GM12873 (cell line): ENCODE results near the gene CNNM1.

ENCODE experiments used
- CTCF ChIP-seq: IDR thresholded peaks from 2 replicates; pipeline ENCODE4 v1.5.1; 2012; ENCODE audit warnings: low read depth, mild to moderate bottlenecking, moderate library complexity, low read length, control low read depth; ENCODE audit not compliant: insufficient read depth; ENCODE audit errors: missing control alignments

The CNNM1 gene

GRCh38 chr10:99370993-99371392 lies 41.8 kb downstream of the CNNM1 start:
- peak; percentile 49 for TF ChIP-seq CTCF

- no peak for TF ChIP-seq CTCF
These were observed 43.6 kb downstream of the CNNM1 start for GRCh38 chr10:99372546-99373271.

- no peak for TF ChIP-seq CTCF
These were observed 45.4 kb downstream of the CNNM1 start for GRCh38 chr10:99374526-99374925.

- TF ChIP-seq CTCF, result no peak
These were observed 45.8 kb downstream of the CNNM1 start for GRCh38 chr10:99374972-99375371.

- no peak for TF ChIP-seq CTCF
These were observed 46.3 kb downstream of the CNNM1 start for GRCh38 chr10:99375426-99375825.

GRCh38 chr10:99382176-99382575 lies 53.0 kb downstream of the CNNM1 start:
- TF ChIP-seq CTCF, result no peak

GRCh38 chr10:99387071-99387470 lies 57.9 kb downstream of the CNNM1 start:
- no peak for TF ChIP-seq CTCF
